NCI-H1092 (cell line): ENCODE measurements around the gene SLFN14.
"Not testable (repeated sequence)": the region's sequence is repeated elsewhere in the genome, so short reads cannot be mapped to it uniquely, and the experiment has no call there.

Experiments
- DNase-seq: peaks from one replicate; lab custom pipeline; 2025; lab: John Stamatoyannopoulos, UW

Gene SLFN14

GRCh38 chr17:35521654-35522256 lies 38.9 kb downstream of the SLFN14 start:
- DNase-seq = not testable (repeated sequence)

- DNase-seq = no peak
Observed at GRCh38 chr17:35521150-35521549, 39.5 kb downstream of the SLFN14 start.

- no peak for DNase-seq
Observed at GRCh38 chr17:35519906-35520442, 40.6 kb downstream of the SLFN14 start.

- DNase-seq = no peak
Observed at GRCh38 chr17:35519439-35519838, 41.2 kb downstream of the SLFN14 start.

DNA sequence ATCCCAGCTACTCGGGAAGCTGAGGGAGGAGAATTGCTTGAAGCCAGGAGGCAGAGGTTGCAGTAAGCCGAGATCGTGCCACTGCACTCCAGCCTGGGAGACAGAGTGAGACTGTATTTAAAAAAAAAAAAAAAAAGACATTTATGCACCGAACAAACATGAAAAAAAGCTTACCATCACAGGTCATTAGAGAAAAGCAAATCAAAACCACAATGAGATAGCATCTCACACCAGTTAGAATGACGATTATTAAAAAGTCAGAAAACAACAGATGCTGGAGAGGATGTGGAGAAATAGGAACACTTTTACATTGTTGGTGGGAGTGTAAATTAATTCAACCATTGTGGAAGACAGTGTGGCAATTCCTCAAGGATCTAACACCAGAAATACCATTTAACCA lies 42.2 kb downstream of the SLFN14 start:
- DNase-seq = not testable (repeated sequence)

GRCh38 chr17:35515027-35515426 lies 45.6 kb downstream of the SLFN14 start:
- DNase-seq = no peak

DNA sequence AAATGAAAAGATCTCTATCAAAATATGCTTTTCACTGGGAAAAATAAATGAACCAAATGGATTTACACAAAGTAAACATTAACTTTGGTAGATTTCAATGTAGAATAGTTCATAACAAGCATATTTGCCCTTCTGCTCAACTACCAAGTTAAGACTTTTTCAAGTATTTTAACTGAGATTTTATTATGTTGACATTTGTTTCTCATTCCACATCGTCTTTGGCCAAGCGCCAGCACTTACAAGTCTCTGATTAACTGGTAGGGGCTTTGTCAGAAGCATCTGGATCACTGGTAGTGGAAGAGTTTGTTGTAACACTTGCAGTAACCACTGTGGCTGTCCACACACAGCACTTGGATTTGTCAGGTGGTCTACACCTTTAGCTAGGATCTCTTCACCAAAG lies 46.1 kb downstream of the SLFN14 start:
- no peak for DNase-seq
